H54 (cell line): ENCODE measurements around the gene CFAP210.

Source experiments
- DNase-seq: peaks from one replicate; pipeline ENCODE4 v3.0.0; 2011; ENCODE audit warnings: low spot score, mixed read lengths; ENCODE audit not compliant: insufficient read length
- FAIRE-seq: peaks from 3 replicates; lab custom pipeline; 2011; peaks lifted over from hg19 to GRCh38; lab: Jason Lieb, UNC
- POLR2A ChIP-seq: IDR thresholded peaks from 2 replicates; pipeline ENCODE4 v1.6.1; 2011; ENCODE audit warnings: low read depth, mild to moderate bottlenecking, low read length

The CFAP210 gene

GRCh38 chr2:169694113-169694893, at the start of gene CFAP210, which contains the start of gene PHOSPHO2:
TSS of gene CFAP210 (minus strand) at chr2:169694405. CDS start at chr2:169694327, 78 bp downstream.
TSS of gene PHOSPHO2 (plus strand) at chr2:169694469. CDS start at chr2:169700972, 6,503 bp downstream.
- FAIRE-seq (peak; percentile 98), DNase-seq (peak; percentile 93)
- TF ChIP-seq POLR2A = peak; percentile 73; the same call in 1 of the 2 replicates

- FAIRE-seq = no peak
- TF ChIP-seq POLR2A = no peak
- no peak for DNase-seq
Measured at GRCh38 chr2:169743549-169743948, 49.3 kb upstream of the CFAP210 start.

- FAIRE-seq = peak; percentile 74
Measured at GRCh38 chr2:169739351-169739750, 45.1 kb upstream of the CFAP210 start.

GRCh38 chr2:169738566-169739229, 44.5 kb upstream of the CFAP210 start:
- TF ChIP-seq POLR2A = no peak
- FAIRE-seq = no peak

More at GRCh38 chr2:169739351-169739750, 45.1 kb upstream of the CFAP210 start:
- no peak for DNase-seq
- TF ChIP-seq POLR2A = no peak

GRCh38 chr2:169736902-169737301, 42.7 kb upstream of the CFAP210 start:
- no peak for FAIRE-seq
- TF ChIP-seq POLR2A = no peak
- no peak for DNase-seq

More at GRCh38 chr2:169738566-169739229, 44.5 kb upstream of the CFAP210 start:
- DNase-seq = no peak

- DNase-seq (no peak), FAIRE-seq (no peak)
Measured at GRCh38 chr2:169735623-169736022, 41.4 kb upstream of the CFAP210 start.

GRCh38 chr2:169734169-169734847, 40.1 kb upstream of the CFAP210 start:
- DNase-seq (peak; percentile 46), FAIRE-seq (no peak)
- no peak for TF ChIP-seq POLR2A

More at GRCh38 chr2:169735623-169736022, 41.4 kb upstream of the CFAP210 start:
- no peak for TF ChIP-seq POLR2A

GRCh38 chr2:169732583-169733358, 38.6 kb upstream of the CFAP210 start:
- FAIRE-seq (no peak), DNase-seq (no peak)
- no peak for TF ChIP-seq POLR2A

GRCh38 chr2:169732075-169732474, 37.9 kb upstream of the CFAP210 start:
- TF ChIP-seq POLR2A = no peak
- FAIRE-seq (no peak), DNase-seq (no peak)

- FAIRE-seq = no peak
- no peak for DNase-seq
- TF ChIP-seq POLR2A = no peak
Measured at GRCh38 chr2:169729274-169729605, 35.0 kb upstream of the CFAP210 start.

- FAIRE-seq (no peak), DNase-seq (no peak)
- TF ChIP-seq POLR2A = no peak
Measured at GRCh38 chr2:169727065-169727464, 32.9 kb upstream of the CFAP210 start.

- no peak for TF ChIP-seq POLR2A
- FAIRE-seq = no peak
- no peak for DNase-seq
Measured at GRCh38 chr2:169721016-169721415, 26.8 kb upstream of the CFAP210 start.

- DNase-seq = no peak
- no peak for TF ChIP-seq POLR2A
- FAIRE-seq = no peak
Measured at GRCh38 chr2:169718930-169719504, 24.8 kb upstream of the CFAP210 start.
